ENCODE measurements around the gene PTPN4. TPM values are rescaled to one million over a fixed set of nuclear protein-coding genes. Genes with fewer than 3 reads are reported as not detected.

The PTPN4 gene
- total and polyA plus RNA-seq, 2 of the 13 experiments (the other 11 are each of a cell fraction or from before 2014, with no cell fraction given): 20.3 to 34.6 TPM

DNA sequence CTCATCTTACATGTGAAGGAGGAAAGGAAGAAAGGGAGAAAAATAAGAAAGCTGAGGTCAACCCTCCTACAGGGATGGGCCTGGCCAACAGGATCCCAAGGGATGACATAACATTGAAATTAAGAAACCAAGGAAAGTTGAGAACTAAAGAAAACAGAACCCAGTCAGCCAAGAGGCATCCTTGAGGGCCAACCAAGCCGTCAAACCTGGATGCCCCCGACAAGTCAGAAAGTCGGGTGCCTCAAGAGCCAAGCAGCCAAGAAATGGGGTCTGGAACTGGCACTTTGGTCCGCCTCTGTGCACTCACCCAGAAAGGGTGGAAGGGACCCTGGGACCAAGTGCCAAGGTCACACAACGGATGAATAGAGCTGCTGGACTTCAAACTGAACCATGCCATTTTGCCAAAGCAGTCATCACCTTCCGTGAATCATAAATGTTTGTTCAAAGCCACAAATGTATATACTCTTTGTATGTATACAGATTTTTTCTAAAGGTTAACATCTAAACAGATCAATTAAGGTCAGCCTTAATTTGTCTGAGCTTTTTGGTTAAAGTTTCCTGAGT is 27.0 kb upstream of the PTPN4 start (continued):
- TF ChIP-seq ZNF530 (CRISPR knock-in tag; IDR thresholded peaks at IDR 0.05; ENCODE audit: low read depth): no peak
- no peak for TF ChIP-seq CCDC6 (CRISPR knock-in tag; IDR thresholded peaks at IDR 0.05)
- TF ChIP-seq SRF (IDR thresholded peaks at IDR 0.05; ENCODE audit: low read depth, low read length): no peak
- TF ChIP-seq NFYB (CRISPR knock-in tag; IDR thresholded peaks at IDR 0.05): no peak
- no peak for TF ChIP-seq BRCA1 (CRISPR knock-in tag; IDR thresholded peaks at IDR 0.05)
- no peak for TF ChIP-seq ELF4 (CRISPR knock-in tag; IDR thresholded peaks at IDR 0.05; ENCODE audit: borderline replicate concordance)
- TF ChIP-seq HNF4G (IDR thresholded peaks at IDR 0.05; ENCODE audit: borderline replicate concordance, low read depth, low read length): peak; percentile 27; the same call in 1 of the 2 replicates
- no peak for TF ChIP-seq HNF4G (CRISPR knock-in tag; IDR thresholded peaks at IDR 0.05; ENCODE audit: borderline replicate concordance, low read depth)
- no peak for TF ChIP-seq ZNF256 (CRISPR knock-in tag; conservative IDR thresholded peaks at IDR 0.05)
- peak; percentile 73 for TF ChIP-seq HNF4A (CRISPR knock-in tag; IDR thresholded peaks at IDR 0.05)
- TF ChIP-seq, protein P1, sequence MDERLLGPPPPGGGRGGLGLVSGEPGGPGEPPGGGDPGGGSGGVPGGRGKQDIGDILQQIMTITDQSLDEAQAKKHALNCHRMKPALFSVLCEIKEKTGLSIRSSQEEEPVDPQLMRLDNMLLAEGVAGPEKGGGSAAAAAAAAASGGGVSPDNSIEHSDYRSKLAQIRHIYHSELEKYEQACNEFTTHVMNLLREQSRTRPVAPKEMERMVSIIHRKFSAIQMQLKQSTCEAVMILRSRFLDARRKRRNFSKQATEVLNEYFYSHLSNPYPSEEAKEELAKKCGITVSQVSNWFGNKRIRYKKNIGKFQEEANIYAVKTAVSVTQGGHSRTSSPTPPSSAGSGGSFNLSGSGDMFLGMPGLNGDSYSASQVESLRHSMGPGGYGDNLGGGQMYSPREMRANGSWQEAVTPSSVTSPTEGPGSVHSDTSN (CRISPR knock-in tag; IDR thresholded peaks at IDR 0.05): no peak
- no peak for TF ChIP-seq ZNF318 (CRISPR knock-in tag; IDR thresholded peaks at IDR 0.05)
- TF ChIP-seq AGO2 (optimal IDR thresholded peaks at IDR 0.05; ENCODE audit: low read depth, low read length): no peak
- TF ChIP-seq POGZ (CRISPR knock-in tag; IDR thresholded peaks at IDR 0.05): 0 out of 2 replicates have a peak, but pooled peaks have one; percentile 32
- no peak for TF ChIP-seq CSRNP1 (CRISPR knock-in tag; IDR thresholded peaks at IDR 0.05)
- TF ChIP-seq KMT2B (CRISPR knock-in tag; IDR thresholded peaks at IDR 0.05): no peak
- TF ChIP-seq NCOR1 (IDR thresholded peaks at IDR 0.05; ENCODE audit: borderline replicate concordance, low read length): 0 out of 2 replicates have a peak, but pooled peaks have one; percentile 31
- TF ChIP-seq CREB3 (CRISPR knock-in tag; IDR thresholded peaks at IDR 0.05): no peak
- TF ChIP-seq SOX6 (IDR thresholded peaks at IDR 0.05): no peak
- no peak for TF ChIP-seq SOX6 (CRISPR knock-in tag; IDR thresholded peaks at IDR 0.05)

All from HepG2 (cell line).